Measurements from ENCODE around the gene GNA15.

GNA15 gene

DNA sequence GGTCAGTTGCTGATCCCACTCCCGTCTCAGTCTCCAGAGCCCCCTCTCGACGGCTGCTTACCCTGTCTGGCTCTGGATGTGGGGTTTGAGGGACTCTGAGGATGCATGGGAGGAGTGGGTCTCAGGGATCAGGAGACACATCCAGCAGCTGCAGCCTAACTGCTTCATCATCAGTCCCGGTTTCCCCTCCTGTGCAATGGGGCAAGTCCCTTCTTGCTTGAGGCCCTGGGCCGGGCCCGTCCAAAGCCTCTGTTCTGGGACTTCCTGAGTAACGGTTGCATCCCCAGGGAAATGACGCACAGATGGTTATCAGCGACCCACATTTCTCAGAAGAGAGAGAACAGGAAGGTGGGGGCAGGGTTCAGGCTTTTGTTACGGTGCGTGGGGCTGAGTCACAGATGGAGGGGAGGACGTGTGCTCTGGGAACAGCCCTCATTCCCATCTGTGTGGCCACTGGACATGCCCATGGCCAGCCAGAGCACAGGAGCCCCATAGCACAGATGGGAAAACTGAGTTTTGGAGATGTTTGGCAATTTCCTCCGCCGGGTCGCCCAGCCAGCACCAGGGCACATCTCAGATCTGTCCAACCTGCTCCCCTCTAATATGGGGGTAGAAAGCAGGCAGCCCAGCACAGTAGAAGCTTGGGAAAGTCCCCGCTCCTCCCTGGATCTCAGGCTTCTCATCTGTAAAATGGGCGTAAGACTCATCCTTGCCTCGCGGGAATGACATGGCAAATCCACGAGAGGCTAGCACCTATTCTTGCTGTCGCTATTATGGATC is 19.3 kb downstream of the GNA15 start:
- Histone ChIP-seq H3K4me3 (ENCODE audit: low read depth in 1 of 2, low read length in 2 of 2) (no peak overlapping the region), H3K36me3 (ENCODE audit: insufficient read depth, low read length) (no peaks in the 10 kb centered on the region), H3K9ac (ENCODE audit: low read length) (no peak overlapping the region), H3K27me3 (ENCODE audit: control insufficient read depth in 1 of 2, insufficient read depth in 2 of 2, low read length in 2 of 2) (peaks cover 0 to 5% of the 10 kb centered on the region in 2 donors), H3K4me1 (ENCODE audit: insufficient read depth, low read length) (no peaks in the 10 kb centered on the region), H3K9me3 (ENCODE audit: low read length) (no peaks in the 10 kb centered on the region), H3K27ac (ENCODE audit: low read depth, low read length) (no peak overlapping the region)

DNA sequence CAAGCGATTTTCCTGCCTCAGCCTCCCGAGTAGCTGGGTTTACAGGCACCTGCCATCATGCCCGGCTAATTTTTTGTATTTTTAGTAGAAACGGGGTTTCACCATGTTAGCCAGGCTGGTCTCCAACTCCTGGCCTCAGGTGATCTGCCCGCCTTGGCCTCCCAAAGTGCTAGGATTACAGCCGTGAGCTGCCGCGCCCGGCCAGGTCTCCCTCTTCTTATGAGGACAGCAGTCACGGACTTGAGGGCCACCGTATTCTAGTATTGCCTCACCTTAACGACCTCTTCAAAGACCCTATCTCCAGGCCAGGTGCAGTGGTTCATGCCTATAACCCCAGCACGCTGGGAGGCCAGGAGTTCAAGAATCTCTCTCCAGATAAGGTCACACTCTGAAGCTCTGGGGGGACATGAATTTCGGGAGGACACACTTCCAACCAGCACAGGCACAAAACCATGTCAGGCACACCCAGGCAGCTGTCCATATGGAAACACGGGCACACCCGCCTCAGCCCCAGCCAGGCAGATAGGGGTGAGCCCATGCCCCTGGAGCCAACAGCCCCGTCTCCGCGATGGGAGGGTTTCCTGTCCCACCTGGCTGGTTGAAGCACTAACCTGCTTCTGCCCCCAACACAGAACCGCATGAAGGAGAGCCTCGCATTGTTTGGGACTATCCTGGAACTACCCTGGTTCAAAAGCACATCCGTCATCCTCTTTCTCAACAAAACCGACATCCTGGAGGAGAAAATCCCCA is 21.4 kb downstream of the GNA15 start:
- Histone ChIP-seq H3K27ac (ENCODE audit: low read depth, low read length) (no peak overlapping the region), H3K4me1 (ENCODE audit: insufficient read depth, low read length) (no peaks in the 10 kb centered on the region), H3K9me3 (ENCODE audit: low read length) (no peaks in the 10 kb centered on the region), H3K9ac (ENCODE audit: low read length) (no peak overlapping the region), H3K4me3 (ENCODE audit: low read depth in 1 of 2, low read length in 2 of 2) (no peak overlapping the region), H3K27me3 (ENCODE audit: control insufficient read depth in 1 of 2, insufficient read depth in 2 of 2, low read length in 2 of 2) (no peaks in the 10 kb centered on the region), H3K36me3 (ENCODE audit: insufficient read depth, low read length) (no peaks in the 10 kb centered on the region)

DNA sequence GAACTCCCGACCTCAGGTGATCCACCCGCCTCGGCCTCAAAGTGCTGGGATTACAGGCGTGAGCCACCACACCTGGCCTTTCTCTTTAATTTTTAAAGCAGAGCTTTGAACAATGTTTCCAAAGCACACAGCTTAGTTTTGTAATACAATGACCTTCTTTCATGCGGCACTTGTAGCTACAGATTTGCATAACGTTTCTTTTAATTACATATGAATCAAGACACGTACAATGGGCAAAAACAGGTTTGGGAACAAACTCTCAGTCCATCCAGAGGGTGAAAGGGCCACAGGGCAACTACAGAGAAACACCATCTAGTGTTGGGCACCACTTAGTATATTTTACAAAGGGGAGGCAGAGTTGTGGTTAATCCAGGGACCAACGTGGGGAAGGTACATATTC is 23.7 kb downstream of the GNA15 start:
- Histone ChIP-seq H3K4me1 (ENCODE audit: insufficient read depth, low read length) (no peaks in the 10 kb centered on the region), H3K9me3 (ENCODE audit: low read length) (no peaks in the 10 kb centered on the region), H3K36me3 (ENCODE audit: insufficient read depth, low read length) (no peaks in the 10 kb centered on the region), H3K9ac (ENCODE audit: low read length) (no peak overlapping the region), H3K27me3 (ENCODE audit: control insufficient read depth in 1 of 2, insufficient read depth in 2 of 2, low read length in 2 of 2) (no peaks in the 10 kb centered on the region), H3K27ac (ENCODE audit: low read depth, low read length) (no peak overlapping the region), H3K4me3 (ENCODE audit: low read depth in 1 of 2, low read length in 2 of 2) (no peak overlapping the region)

DNA sequence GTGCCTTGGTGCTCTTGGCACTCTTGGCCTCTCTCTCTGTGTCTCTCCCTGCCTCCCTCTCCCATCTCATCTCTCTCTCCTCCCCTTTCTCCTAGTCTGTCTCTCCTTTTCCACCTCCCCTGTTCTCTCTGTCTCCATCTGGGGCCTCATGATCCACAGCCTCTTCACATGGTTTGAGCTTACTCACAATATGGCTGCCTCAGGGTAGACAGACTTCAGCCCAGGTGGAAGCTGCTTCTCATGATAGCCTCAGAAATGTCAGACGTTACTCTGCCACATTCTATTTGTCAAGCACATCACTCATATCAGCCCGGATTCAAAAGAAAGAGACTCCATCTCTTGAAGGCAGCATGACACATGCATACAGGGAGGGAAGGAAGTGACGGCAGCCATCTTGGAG is 24.4 kb downstream of the GNA15 start:
- Histone ChIP-seq H3K9ac (ENCODE audit: low read length) (no peak overlapping the region), H3K27me3 (ENCODE audit: control insufficient read depth in 1 of 2, insufficient read depth in 2 of 2, low read length in 2 of 2) (no peaks in the 10 kb centered on the region), H3K4me3 (ENCODE audit: low read depth in 1 of 2, low read length in 2 of 2) (no peak overlapping the region), H3K9me3 (ENCODE audit: low read length) (no peaks in the 10 kb centered on the region), H3K27ac (ENCODE audit: low read depth, low read length) (no peak overlapping the region), H3K36me3 (ENCODE audit: insufficient read depth, low read length) (no peaks in the 10 kb centered on the region), H3K4me1 (ENCODE audit: insufficient read depth, low read length) (no peaks in the 10 kb centered on the region)

DNA sequence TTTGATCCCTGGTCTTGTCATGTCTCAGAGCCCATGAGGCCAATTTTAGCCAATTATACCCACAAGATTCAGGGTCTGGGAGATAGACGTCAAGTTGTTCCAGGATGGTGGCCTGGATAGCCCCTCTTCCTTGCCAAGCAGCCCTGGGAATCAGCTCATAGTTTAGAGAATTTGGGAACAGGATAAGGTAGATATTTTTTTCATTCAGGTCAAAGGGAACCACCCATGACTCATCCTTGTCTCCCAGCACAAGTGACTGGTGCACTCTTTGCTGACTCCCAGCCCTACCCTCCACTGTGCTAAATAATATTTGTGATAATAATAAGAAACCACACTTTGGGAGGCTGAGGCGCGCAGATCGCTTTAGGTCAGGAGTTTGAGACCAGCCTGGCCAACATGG is 25.6 kb downstream of the GNA15 start:
- Histone ChIP-seq H3K36me3 (ENCODE audit: insufficient read depth, low read length) (no peaks in the 10 kb centered on the region), H3K27ac (ENCODE audit: low read depth, low read length) (no peak overlapping the region), H3K4me3 (ENCODE audit: low read depth in 1 of 2, low read length in 2 of 2) (no peak overlapping the region), H3K9me3 (ENCODE audit: low read length) (no peaks in the 10 kb centered on the region), H3K27me3 (ENCODE audit: control insufficient read depth in 1 of 2, insufficient read depth in 2 of 2, low read length in 2 of 2) (no peaks in the 10 kb centered on the region), H3K9ac (ENCODE audit: low read length) (no peak overlapping the region), H3K4me1 (ENCODE audit: insufficient read depth, low read length) (no peaks in the 10 kb centered on the region)

DNA sequence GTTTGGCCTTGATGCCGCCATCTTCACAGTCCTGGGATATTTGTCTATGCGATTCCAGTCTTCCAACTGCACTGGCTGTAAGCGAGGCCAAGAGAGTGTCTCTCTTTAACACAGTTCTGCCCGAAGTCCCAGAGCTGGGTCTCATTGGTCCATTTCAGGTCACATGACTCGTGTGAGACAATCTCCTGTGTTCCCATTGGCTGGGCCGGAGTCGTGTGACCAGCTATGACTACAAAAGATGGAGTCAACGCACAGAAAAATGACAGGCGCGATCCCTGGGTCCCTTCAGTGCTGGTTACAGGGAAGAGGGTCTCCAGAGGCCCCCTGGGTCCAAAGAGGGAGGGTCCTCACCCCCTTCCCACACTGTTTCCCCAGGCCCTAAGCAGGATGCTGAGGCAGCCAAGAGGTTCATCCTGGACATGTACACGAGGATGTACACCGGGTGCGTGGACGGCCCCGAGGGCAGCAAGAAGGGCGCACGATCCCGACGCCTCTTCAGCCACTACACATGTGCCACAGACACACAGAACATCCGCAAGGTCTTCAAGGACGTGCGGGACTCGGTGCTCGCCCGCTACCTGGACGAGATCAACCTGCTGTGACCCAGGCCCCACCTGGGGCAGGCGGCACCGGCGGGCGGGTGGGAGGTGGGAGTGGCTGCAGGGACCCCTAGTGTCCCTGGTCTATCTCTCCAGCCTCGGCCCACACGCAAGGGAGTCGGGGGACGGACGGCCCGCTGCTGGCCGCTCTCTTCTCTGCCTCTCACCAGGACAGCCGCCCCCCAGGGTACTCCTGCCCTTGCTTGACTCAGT is 26.8 kb downstream of the GNA15 start:
- Histone ChIP-seq H3K27ac (ENCODE audit: low read depth, low read length) (no peak overlapping the region), H3K36me3 (ENCODE audit: insufficient read depth, low read length) (no peaks in the 10 kb centered on the region), H3K9ac (ENCODE audit: low read length) (no peak overlapping the region), H3K9me3 (ENCODE audit: low read length) (no peaks in the 10 kb centered on the region), H3K27me3 (ENCODE audit: control insufficient read depth in 1 of 2, insufficient read depth in 2 of 2, low read length in 2 of 2) (no peaks in the 10 kb centered on the region), H3K4me3 (ENCODE audit: low read depth in 1 of 2, low read length in 2 of 2) (no peak overlapping the region), H3K4me1 (ENCODE audit: insufficient read depth, low read length) (no peaks in the 10 kb centered on the region)

DNA sequence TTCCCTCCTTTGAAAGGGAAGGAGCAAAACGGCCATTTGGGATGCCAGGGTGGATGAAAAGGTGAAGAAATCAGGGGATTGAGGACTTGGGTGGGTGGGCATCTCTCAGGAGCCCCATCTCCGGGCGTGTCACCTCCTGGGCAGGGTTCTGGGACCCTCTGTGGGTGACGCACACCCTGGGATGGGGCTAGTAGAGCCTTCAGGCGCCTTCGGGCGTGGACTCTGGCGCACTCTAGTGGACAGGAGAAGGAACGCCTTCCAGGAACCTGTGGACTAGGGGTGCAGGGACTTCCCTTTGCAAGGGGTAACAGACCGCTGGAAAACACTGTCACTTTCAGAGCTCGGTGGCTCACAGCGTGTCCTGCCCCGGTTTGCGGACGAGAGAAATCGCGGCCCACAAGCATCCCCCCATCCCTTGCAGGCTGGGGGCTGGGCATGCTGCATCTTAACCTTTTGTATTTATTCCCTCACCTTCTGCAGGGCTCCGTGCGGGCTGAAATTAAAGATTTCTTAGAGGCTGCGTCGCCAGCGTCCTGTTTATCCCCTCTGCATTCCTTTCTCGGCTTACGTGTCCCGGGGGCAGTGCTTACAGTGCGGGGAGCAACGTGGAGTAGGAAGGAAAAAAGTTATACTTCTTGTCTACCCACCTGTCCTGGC is 27.5 kb downstream of the GNA15 start:
- no peak overlapping the region for H3K27ac ChIP-seq (ENCODE audit: low read depth, low read length)
- no peak overlapping the region for H3K4me3 ChIP-seq (ENCODE audit: low read depth in 1 of 2, low read length in 2 of 2)
- H3K27me3 ChIP-seq (ENCODE audit: control insufficient read depth in 1 of 2, insufficient read depth in 2 of 2, low read length in 2 of 2) = no peaks in the 10 kb centered on the region
- H3K4me1 ChIP-seq (ENCODE audit: insufficient read depth, low read length) = no peaks in the 10 kb centered on the region
- no peak overlapping the region for H3K9ac ChIP-seq (ENCODE audit: low read length)
- H3K9me3 ChIP-seq (ENCODE audit: low read length) = no peaks in the 10 kb centered on the region
- H3K36me3 ChIP-seq (ENCODE audit: insufficient read depth, low read length) = no peaks in the 10 kb centered on the region

DNA sequence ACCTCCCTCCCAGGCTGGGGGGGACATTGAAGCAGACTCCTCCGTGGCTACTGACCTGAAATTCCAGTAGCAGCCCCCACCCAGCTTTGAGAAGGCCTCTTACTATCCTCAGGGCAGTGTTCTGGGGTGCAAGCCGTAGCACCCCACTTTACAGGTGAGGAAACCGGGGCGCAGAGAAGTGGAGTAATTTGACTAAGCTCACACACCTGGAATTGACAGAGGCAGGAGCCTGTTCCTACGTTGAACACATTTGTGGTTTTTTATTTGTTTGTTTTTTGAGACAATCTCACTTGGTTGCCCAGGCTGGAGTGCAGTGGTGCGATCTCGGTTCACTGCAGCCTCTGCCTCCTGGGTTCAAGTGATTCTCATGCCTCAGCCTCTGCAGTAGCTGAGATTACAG is 28.1 kb downstream of the GNA15 start:
- Histone ChIP-seq H3K27me3 (ENCODE audit: control insufficient read depth in 1 of 2, insufficient read depth in 2 of 2, low read length in 2 of 2) (no peaks in the 10 kb centered on the region), H3K36me3 (ENCODE audit: insufficient read depth, low read length) (no peaks in the 10 kb centered on the region), H3K27ac (ENCODE audit: low read depth, low read length) (no peak overlapping the region), H3K9me3 (ENCODE audit: low read length) (no peaks in the 10 kb centered on the region), H3K4me3 (ENCODE audit: low read depth in 1 of 2, low read length in 2 of 2) (no peak overlapping the region), H3K4me1 (ENCODE audit: insufficient read depth, low read length) (no peaks in the 10 kb centered on the region), H3K9ac (ENCODE audit: low read length) (no peak overlapping the region)

DNA sequence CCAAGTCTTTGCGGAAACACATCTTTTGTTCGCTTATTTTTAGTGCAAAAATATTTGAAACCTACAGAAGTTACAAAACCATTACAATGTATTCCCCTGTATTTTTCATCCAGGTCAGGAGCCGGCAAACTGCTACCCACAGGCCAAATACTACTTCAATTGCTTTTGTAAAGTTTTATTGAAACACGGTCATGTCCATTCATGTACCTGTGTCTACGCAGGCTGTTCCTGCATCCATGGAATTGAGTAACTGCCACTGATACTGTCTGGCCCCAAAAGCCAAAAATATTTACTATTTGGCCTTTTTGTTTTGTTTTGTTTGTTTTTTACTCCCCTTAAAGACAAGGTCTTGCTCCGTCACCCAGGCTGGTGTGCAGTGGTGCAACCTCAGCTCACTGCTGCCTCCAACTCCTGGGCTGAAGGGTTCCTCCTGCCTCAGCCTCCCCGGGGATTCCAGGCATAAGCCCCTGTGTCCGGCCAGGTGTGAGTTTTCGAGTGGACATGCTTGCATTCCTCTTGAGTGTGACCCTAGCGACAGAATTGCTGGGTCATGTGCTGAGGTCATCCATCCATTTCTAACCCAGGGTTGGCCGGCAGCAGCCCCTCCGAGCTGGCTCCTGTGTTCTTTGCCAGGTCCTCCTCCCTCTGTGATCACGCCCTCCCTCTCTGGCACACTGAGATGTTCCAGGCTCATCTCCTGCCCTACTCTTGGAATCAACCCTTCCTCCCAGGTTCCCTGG is 31.9 kb downstream of the GNA15 start:
- Histone ChIP-seq H3K4me3 (ENCODE audit: low read depth in 1 of 2, low read length in 2 of 2) (no peak overlapping the region), H3K9ac (ENCODE audit: low read length) (no peak overlapping the region), H3K27ac (ENCODE audit: low read depth, low read length) (no peak overlapping the region), H3K27me3 (ENCODE audit: control insufficient read depth in 1 of 2, insufficient read depth in 2 of 2, low read length in 2 of 2) (no peaks in the 10 kb centered on the region), H3K36me3 (ENCODE audit: insufficient read depth, low read length) (no peaks in the 10 kb centered on the region), H3K4me1 (ENCODE audit: insufficient read depth, low read length) (no peaks in the 10 kb centered on the region), H3K9me3 (ENCODE audit: low read length) (no peaks in the 10 kb centered on the region)

DNA sequence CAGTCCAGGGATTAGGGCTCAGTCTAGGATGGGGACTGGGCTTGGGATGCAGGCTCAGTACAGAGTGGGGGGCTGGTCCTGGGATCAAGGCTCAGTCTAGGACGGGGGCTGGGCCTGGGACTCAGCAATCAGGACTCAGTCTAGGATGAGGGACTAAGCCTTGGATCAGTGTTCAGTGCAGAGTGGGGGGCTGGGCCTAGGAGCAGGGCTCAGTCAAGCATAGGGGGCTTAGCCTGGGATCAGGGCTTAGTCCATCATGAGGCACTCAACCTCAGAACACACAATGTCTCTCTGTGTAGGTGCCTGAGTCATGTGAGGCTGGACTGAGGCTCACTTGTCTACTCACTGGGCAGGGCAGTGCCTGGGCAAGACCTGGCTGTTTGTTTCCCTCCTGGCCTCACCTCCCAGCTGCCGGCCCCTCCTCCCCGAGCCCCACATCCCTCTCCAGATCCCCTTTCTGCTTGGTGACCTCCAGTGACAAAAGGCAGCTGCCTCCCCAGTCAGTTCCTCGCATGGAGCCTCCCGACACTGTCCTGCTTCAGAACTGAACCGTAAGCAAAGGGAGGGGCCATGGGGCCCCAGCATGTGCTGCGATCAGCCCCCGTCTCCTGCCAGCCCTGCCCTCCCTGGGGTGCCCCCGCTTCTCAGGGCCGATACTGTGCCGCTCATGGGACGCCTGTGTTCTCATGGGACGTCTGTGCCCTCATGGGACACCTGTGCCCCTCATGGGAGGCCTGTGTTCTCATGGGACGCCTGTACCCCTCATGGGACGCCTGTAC is 36.2 kb downstream of the GNA15 start:
- Histone ChIP-seq H3K9me3 (ENCODE audit: low read length) (no peaks in the 10 kb centered on the region), H3K27ac (ENCODE audit: low read depth, low read length) (no peak overlapping the region), H3K4me3 (ENCODE audit: low read depth in 1 of 2, low read length in 2 of 2) (no peak overlapping the region), H3K9ac (ENCODE audit: low read length) (no peak overlapping the region), H3K4me1 (ENCODE audit: insufficient read depth, low read length) (no peaks in the 10 kb centered on the region), H3K36me3 (ENCODE audit: insufficient read depth, low read length) (no peaks in the 10 kb centered on the region), H3K27me3 (ENCODE audit: control insufficient read depth in 1 of 2, insufficient read depth in 2 of 2, low read length in 2 of 2) (no peaks in the 10 kb centered on the region)
